OCI-LY3 (cell line): ENCODE measurements around the gene TACSTD2.

Experiments
- EZH2phosphoT487 ChIP-seq: fragments of 200-600 bp; shearing (Covaris generic); IDR thresholded peaks from 2 replicates; pipeline ENCODE4 v1.6.1; 2018; ENCODE audit warnings: antibody characterized with exemption, mixed run types, low read depth
- TF ChIP-seq, protein P1 (sequence below): fragments of 200-600, 300-600 bp; sonication (generic); IDR thresholded peaks from 2 replicates; pipeline ENCODE4 v1.5.1; 2014; ENCODE audit warnings: antibody characterized with exemption, low read length, low read depth

DNA sequence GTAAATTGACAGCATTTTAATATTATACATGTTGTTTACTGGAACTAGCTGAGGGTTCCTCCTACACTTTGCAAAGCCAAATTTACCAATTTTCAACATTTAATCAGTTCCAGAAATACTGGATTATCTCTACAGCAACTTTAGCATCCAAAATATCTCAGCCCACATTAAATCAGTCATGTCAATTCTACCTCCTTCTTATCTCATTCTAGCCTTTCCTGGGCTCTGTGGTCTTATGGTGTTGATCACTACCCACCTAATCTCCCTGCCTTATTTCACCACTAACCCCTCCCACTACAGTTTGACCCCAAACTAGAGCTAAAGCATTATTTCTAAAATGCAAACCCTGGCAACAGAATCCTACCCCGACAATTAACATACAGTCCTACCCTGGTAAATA, 33.8 kb downstream of the TACSTD2 start:
- TF ChIP-seq, protein P1, sequence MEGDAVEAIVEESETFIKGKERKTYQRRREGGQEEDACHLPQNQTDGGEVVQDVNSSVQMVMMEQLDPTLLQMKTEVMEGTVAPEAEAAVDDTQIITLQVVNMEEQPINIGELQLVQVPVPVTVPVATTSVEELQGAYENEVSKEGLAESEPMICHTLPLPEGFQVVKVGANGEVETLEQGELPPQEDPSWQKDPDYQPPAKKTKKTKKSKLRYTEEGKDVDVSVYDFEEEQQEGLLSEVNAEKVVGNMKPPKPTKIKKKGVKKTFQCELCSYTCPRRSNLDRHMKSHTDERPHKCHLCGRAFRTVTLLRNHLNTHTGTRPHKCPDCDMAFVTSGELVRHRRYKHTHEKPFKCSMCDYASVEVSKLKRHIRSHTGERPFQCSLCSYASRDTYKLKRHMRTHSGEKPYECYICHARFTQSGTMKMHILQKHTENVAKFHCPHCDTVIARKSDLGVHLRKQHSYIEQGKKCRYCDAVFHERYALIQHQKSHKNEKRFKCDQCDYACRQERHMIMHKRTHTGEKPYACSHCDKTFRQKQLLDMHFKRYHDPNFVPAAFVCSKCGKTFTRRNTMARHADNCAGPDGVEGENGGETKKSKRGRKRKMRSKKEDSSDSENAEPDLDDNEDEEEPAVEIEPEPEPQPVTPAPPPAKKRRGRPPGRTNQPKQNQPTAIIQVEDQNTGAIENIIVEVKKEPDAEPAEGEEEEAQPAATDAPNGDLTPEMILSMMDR: no peak
- TF ChIP-seq EZH2phosphoT487: no peak
